ENCODE data around the gene TBC1D25. TPM values are rescaled to one million over a fixed set of nuclear protein-coding genes. Genes with fewer than 3 reads are reported as not detected.
A peak's percentile ranks its signal among the peaks of the same experiment; 100 is the strongest.

TBC1D25 gene
- total RNA-seq, 2 donors from 2014 or later, result 5.4 to 5.9 TPM

GRCh38 chrX:48569958-48570357 lies 30.4 kb downstream of the TBC1D25 start:
- Histone ChIP-seq H3K27me3 (no peaks in the 10 kb centered on the region), H3K4me1 (no peaks in the 10 kb centered on the region), H3K27ac (no peak overlapping the region), H3K4me3 (no peak overlapping the region), H3K9me3 (no peaks in the 10 kb centered on the region), H3K36me3 (replicated peaks in 1 of 2; ENCODE audit: insufficient read depth in 1 of 2, low read depth in 2 of 2) (no peaks in the 10 kb centered on the region)
- no peak for DNase-seq
- 75% methylated on average over 1 of the region's 1 CpG; no CpG with 5 or more reads in 1 of the 2 donors for WGBS, 2 donors
- TF ChIP-seq CTCF (IDR thresholded peaks at IDR 0.05), result no peak
- no peak for ATAC-seq
- intact Hi-C loops (cut with DNase I), result no loop called here

GRCh38 chrX:48573690-48574269 lies 34.3 kb downstream of the TBC1D25 start:
- peak; percentile 19 for ATAC-seq
- no peaks in the 10 kb centered on the region for H3K9me3 ChIP-seq
- 11 to 40% methylated on average over 12 to 19 of the region's 19 CpGs for WGBS, 2 donors
- H3K27me3 ChIP-seq, result no peaks in the 10 kb centered on the region
- H3K36me3 ChIP-seq (replicated peaks in 1 of 2; ENCODE audit: insufficient read depth in 1 of 2, low read depth in 2 of 2), result peaks cover 3 to 6% of the 10 kb centered on the region in 2 donors
- intact Hi-C loops (cut with DNase I), result no loop called here
- peak overlapping the region; percentile 81 to 99 (median 98) for H3K27ac ChIP-seq
- DNase-seq, result peak; percentile 31 to 39 (median 35)
- no peak overlapping the region for H3K4me3 ChIP-seq
- TF ChIP-seq POLR2A (IDR thresholded peaks at IDR 0.05) (no peak), CTCF (IDR thresholded peaks at IDR 0.05) (no peak)
- H3K4me1 ChIP-seq, result peaks cover 27% of the 10 kb centered on the region

- peaks cover 3 to 6% of the 10 kb centered on the region in 2 donors for H3K36me3 ChIP-seq (replicated peaks in 1 of 2; ENCODE audit: insufficient read depth in 1 of 2, low read depth in 2 of 2)
- H3K27me3 ChIP-seq, result no peaks in the 10 kb centered on the region
- TF ChIP-seq CTCF (IDR thresholded peaks at IDR 0.05), result peak in 5 of 7 experiments; percentile 16 to 61 (median 45)
- peak; percentile 76 to 96 (median 95) for TF ChIP-seq POLR2A (IDR thresholded peaks at IDR 0.05)
- peak within 1 kb of the TSS; percentile 37 to 52 for H3K4me3 ChIP-seq
- DNase-seq (peak; percentile 91 to 94 (median 93)), ATAC-seq (peak; percentile 98)
- H3K27ac ChIP-seq, result peak within 1 kb of the TSS; percentile 81 to 99 (median 98)
- intact Hi-C loops (cut with DNase I), result no loop called here
- no peaks in the 10 kb centered on the region for H3K9me3 ChIP-seq
- 0 to 1% methylated on average over 38 to 66 of the region's 71 CpGs for WGBS, 2 donors
- H3K4me1 ChIP-seq, result peaks cover 30% of the 10 kb centered on the region
Measured at GRCh38 chrX:48574270-48575266, 35.1 kb downstream of the TBC1D25 start, which contains the start of gene RBM3. TSS of gene RBM3 (plus strand) at chrX:48574484. CDS start at chrX:48575181, 697 bp downstream.

- TF ChIP-seq CTCF (IDR thresholded peaks at IDR 0.05) (no peak), POLR2A (IDR thresholded peaks at IDR 0.05) (no peak)
- peaks cover 3 to 6% of the 10 kb centered on the region in 2 donors for H3K36me3 ChIP-seq (replicated peaks in 1 of 2; ENCODE audit: insufficient read depth in 1 of 2, low read depth in 2 of 2)
- intact Hi-C loops (cut with DNase I), result no loop called here
- no peaks in the 10 kb centered on the region for H3K9me3 ChIP-seq
- WGBS, 2 donors, result 21 to 67% methylated on average over 7 to 8 of the region's 13 CpGs
- H3K4me3 ChIP-seq, result peak overlapping the region; percentile 37 to 52
- no peak for ATAC-seq
- H3K27ac ChIP-seq, result peak overlapping the region in 3 of 4 donors; percentile 11 to 99 (median 98)
- DNase-seq, result no peak
- H3K4me1 ChIP-seq, result peaks cover 30% of the 10 kb centered on the region
- H3K27me3 ChIP-seq, result no peaks in the 10 kb centered on the region
Measured at GRCh38 chrX:48575642-48576041, 36.1 kb downstream of the TBC1D25 start.
